Liver (tissue), 9 donors: ENCODE results near the gene HOXD4. TPM values are rescaled to one million over a fixed set of nuclear protein-coding genes. Genes with fewer than 3 reads are reported as not detected.

ENCODE experiments used
- DNase-seq: peaks from one replicate; pipeline ENCODE4 v3.0.0-alpha.2; 2017; ENCODE audit warnings: low spot score
- H3K27ac ChIP-seq, 2 donors: one replicate each; pipeline ENCODE4 v1.7.0; 2013; ENCODE audit warnings: inconsistent platforms in 2 of 2, low read length in 2 of 2, control low read depth in 1 of 2, low read depth in 1 of 2, mild to moderate bottlenecking in 1 of 2
- H3K27me3 ChIP-seq, 4 donors: one replicate each; pipeline versions ENCODE4 v1.6.1 to v1.7.0; 2013; ENCODE audit warnings: low read length in 3 of 4, inconsistent platforms in 1 of 4, mild to moderate bottlenecking in 1 of 4, moderate library complexity in 1 of 4; ENCODE audit not compliant: control insufficient read depth in 4 of 4, insufficient read depth in 4 of 4
- H3K36me3 ChIP-seq, 4 donors: one replicate each; pipeline versions ENCODE4 v1.6.1 to v1.7.0; 2013; ENCODE audit warnings: low read length in 3 of 4, mild to moderate bottlenecking in 3 of 4, low read depth in 1 of 4, moderate library complexity in 1 of 4; ENCODE audit not compliant: control insufficient read depth in 4 of 4, insufficient read depth in 3 of 4
- H3K4me1 ChIP-seq, 4 donors: one replicate each; pipeline versions ENCODE4 v1.6.1 to v1.7.0; 2013; ENCODE audit warnings: low read length in 3 of 4, mild to moderate bottlenecking in 3 of 4, moderate library complexity in 1 of 4; ENCODE audit not compliant: control insufficient read depth in 4 of 4, insufficient read depth in 4 of 4
- H3K4me3 ChIP-seq, 3 donors: one replicate each; pipeline versions ENCODE4 v1.6.1 to v1.7.0; 2013; ENCODE audit warnings: low read length in 3 of 3, control low read depth in 1 of 3, low read depth in 1 of 3, mild to moderate bottlenecking in 1 of 3
- H3K9ac ChIP-seq, 2 donors: one replicate each; pipeline ENCODE4 v1.7.0; 2013; ENCODE audit warnings: low read length in 2 of 2, mild to moderate bottlenecking in 2 of 2, moderate library complexity in 2 of 2, control low read depth in 1 of 2, low read depth in 1 of 2
- H3K9me3 ChIP-seq, 4 donors: one replicate each; pipeline versions ENCODE4 v1.6.1 to v1.7.0; 2013; ENCODE audit warnings: low read length in 3 of 4; ENCODE audit not compliant: control insufficient read depth in 4 of 4
- EGR1 ChIP-seq, 2 donors: IDR thresholded peaks; 2 replicates each; pipeline ENCODE4 v1.6.1; 2016 to 2018; ENCODE audit warnings: antibody characterized with exemption in 2 of 2, low read depth in 2 of 2
- HNF4A ChIP-seq, 2 donors: conservative IDR thresholded peaks; 2 replicates each; pipeline ENCODE4 v1.6.1; 2016; ENCODE audit warnings: antibody characterized with exemption in 2 of 2, mild to moderate bottlenecking in 2 of 2
- JUND ChIP-seq, 2 donors: IDR thresholded peaks; 2 replicates each; pipeline ENCODE4 v1.6.1; 2016; ENCODE audit warnings: antibody characterized with exemption in 2 of 2
- NR2F2 ChIP-seq: IDR thresholded peaks from 2 replicates; pipeline ENCODE4 v1.6.1; 2016; ENCODE audit warnings: antibody characterized with exemption
- RAD21 ChIP-seq, 2 donors: IDR thresholded peaks; 2 replicates each; pipeline ENCODE4 v1.6.1; 2016; ENCODE audit warnings: antibody characterized with exemption in 2 of 2, mild to moderate bottlenecking in 2 of 2
- RXRA ChIP-seq, 2 donors: IDR thresholded peaks; 2 replicates each; pipeline ENCODE4 v1.6.1; 2017 to 2018; ENCODE audit warnings: antibody characterized with exemption in 2 of 2, mild to moderate bottlenecking in 1 of 2
- SP1 ChIP-seq: IDR thresholded peaks from 2 replicates; pipeline ENCODE4 v1.6.1; 2018; ENCODE audit warnings: antibody characterized with exemption, mild to moderate bottlenecking
- TAF1 ChIP-seq: conservative IDR thresholded peaks from 2 replicates; pipeline ENCODE4 v1.6.1; 2016; ENCODE audit warnings: antibody characterized with exemption, mild to moderate bottlenecking
- WGBS: extraction: QIAGEN DNeasy Blood & Tissue Kit; methylation state at CpG from one replicate; pipeline ENCODE4 v1.1.7; 2013; 5-methylcytosine and 5-hydroxymethylcytosine counted together
- polyA plus RNA-seq, 2 donors: library from polyadenylated mRNA; stranded (reverse) in 1 of 2; unstranded in 1 of 2; fragments of 200-250 nt in 1 of 2; fragments of >200 nt in 1 of 2; fragmentation: Nextera tagmentation in 1 of 2; extraction: Ambion mirVana in 1 of 2; gene quantifications; one replicate each; pipeline versions ENCODE4 v1.2.1 to v1.2.3, GENCODE V29; 2013 to 2015
- total RNA-seq, 2 donors: library from RNA; depleted of rRNA; stranded (reverse); fragments of >200 nt; gene quantifications; one replicate each; pipeline ENCODE4 v1.2.3, GENCODE V29; 2014
- TF ChIP-seq, protein P1 (sequence below): IDR thresholded peaks from 2 replicates; pipeline ENCODE4 v1.6.1; 2016; ENCODE audit warnings: antibody characterized with exemption
- TF ChIP-seq, protein P2 (sequence below): fragments of 150-350 bp; IDR thresholded peaks from 2 replicates; pipeline ENCODE4 v1.5.1; 2017; ENCODE audit warnings: improper control_type of control experiment, low read depth, low read length; ENCODE audit not compliant: missing input control
- TF ChIP-seq, protein P3 (sequence below): IDR thresholded peaks from 2 replicates; pipeline ENCODE4 v1.6.1; 2016; ENCODE audit warnings: antibody characterized with exemption
- donor health status: healthy.
- donor health status: healthy.
- donor health status: healthy.
- donor health status: healthy.
- donor health status: healthy.

Gene HOXD4
- total and polyA plus RNA-seq, 4 donors = not detected

DNA sequence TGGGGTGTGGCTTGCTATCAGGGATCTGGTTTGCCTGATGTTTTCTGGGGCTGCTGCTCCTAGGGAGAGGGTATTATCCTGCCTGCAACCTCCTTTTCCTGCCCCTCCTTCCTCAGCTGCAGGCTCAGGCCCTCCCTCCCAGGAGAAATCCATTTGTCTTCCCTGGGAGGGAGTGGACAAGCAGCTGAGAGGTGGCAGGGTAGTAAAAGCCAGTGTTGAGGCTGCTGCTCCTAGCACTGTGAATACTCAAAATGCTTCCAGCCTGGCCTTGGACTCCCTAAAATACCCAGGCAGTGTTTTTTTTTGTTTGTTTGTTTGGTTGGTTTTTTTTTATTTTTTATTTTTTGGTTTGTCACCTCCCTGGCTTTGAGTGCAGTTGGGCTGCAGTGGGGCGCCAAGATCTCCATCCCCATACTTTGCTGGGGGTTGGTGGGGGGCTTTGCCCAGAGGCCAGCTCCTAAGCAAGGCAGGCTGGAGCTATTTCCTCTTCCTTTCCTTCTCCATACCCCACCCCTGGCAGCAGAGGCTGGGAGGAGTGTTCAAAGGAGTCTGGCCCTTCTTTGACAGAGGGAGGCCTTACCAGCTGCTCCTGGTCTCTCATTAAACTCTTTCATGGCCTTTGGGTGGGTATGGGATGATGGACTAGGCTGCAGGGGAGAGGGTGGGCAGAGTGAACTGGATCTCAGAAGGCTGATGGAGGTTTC, 19.4 kb downstream of the HOXD4 start:
- Histone ChIP-seq H3K9ac (no peak overlapping the region), H3K36me3 (no peaks in the 10 kb centered on the region), H3K27me3 (peaks cover 6 to 36% (median 17%) of the 10 kb centered on the region in 4 donors), H3K9me3 (peaks cover 0 to 10% (median 0%) of the 10 kb centered on the region in 4 donors), H3K27ac (no peak overlapping the region), H3K4me3 (no peak overlapping the region), H3K4me1 (peaks cover 0 to 9% (median 5%) of the 10 kb centered on the region in 4 donors)
- TF ChIP-seq, protein P1, sequence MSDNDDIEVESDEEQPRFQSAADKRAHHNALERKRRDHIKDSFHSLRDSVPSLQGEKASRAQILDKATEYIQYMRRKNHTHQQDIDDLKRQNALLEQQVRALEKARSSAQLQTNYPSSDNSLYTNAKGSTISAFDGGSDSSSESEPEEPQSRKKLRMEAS = no peak
- TF ChIP-seq RXRA (IDR thresholded peaks at IDR 0.05) = no peak
- TF ChIP-seq, protein P2, sequence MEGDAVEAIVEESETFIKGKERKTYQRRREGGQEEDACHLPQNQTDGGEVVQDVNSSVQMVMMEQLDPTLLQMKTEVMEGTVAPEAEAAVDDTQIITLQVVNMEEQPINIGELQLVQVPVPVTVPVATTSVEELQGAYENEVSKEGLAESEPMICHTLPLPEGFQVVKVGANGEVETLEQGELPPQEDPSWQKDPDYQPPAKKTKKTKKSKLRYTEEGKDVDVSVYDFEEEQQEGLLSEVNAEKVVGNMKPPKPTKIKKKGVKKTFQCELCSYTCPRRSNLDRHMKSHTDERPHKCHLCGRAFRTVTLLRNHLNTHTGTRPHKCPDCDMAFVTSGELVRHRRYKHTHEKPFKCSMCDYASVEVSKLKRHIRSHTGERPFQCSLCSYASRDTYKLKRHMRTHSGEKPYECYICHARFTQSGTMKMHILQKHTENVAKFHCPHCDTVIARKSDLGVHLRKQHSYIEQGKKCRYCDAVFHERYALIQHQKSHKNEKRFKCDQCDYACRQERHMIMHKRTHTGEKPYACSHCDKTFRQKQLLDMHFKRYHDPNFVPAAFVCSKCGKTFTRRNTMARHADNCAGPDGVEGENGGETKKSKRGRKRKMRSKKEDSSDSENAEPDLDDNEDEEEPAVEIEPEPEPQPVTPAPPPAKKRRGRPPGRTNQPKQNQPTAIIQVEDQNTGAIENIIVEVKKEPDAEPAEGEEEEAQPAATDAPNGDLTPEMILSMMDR = no peak
- no peak for TF ChIP-seq EGR1 (IDR thresholded peaks at IDR 0.05; ENCODE audit: low read depth in 2 of 2)
- TF ChIP-seq, protein P3, sequence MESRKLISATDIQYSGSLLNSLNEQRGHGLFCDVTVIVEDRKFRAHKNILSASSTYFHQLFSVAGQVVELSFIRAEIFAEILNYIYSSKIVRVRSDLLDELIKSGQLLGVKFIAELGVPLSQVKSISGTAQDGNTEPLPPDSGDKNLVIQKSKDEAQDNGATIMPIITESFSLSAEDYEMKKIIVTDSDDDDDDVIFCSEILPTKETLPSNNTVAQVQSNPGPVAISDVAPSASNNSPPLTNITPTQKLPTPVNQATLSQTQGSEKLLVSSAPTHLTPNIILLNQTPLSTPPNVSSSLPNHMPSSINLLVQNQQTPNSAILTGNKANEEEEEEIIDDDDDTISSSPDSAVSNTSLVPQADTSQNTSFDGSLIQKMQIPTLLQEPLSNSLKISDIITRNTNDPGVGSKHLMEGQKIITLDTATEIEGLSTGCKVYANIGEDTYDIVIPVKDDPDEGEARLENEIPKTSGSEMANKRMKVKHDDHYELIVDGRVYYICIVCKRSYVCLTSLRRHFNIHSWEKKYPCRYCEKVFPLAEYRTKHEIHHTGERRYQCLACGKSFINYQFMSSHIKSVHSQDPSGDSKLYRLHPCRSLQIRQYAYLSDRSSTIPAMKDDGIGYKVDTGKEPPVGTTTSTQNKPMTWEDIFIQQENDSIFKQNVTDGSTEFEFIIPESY = no peak
- TF ChIP-seq RAD21 (IDR thresholded peaks at IDR 0.05) = no peak
- TF ChIP-seq JUND (IDR thresholded peaks at IDR 0.05) = no peak
- TF ChIP-seq TAF1 = no peak
- TF ChIP-seq SP1 = no peak
- no peak for DNase-seq
- 61% methylated on average over 1 of the region's 1 CpG for WGBS

DNA sequence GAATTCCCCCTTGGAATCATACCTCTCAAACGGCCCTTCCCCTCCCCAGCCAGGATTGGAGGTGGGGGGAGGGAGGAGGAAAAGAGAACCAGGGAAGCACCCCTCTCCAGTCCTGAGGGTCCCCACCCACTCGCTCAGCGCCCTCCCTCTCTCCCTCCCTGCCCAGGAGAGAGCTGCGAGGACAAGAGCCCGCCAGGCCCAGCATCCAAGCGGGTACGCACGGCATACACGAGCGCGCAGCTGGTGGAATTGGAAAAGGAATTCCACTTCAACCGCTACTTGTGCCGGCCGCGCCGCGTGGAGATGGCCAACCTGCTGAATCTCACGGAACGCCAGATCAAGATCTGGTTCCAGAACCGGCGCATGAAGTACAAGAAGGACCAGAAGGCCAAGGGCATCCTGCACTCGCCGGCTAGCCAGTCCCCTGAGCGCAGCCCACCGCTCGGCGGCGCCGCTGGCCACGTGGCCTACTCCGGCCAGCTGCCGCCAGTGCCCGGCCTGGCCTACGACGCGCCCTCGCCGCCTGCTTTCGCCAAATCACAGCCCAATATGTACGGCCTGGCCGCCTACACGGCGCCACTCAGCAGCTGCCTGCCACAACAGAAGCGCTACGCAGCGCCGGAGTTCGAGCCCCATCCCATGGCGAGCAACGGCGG, 20.1 kb downstream of the HOXD4 start:
- Histone ChIP-seq H3K4me1 (peaks cover 0 to 9% (median 5%) of the 10 kb centered on the region in 4 donors), H3K9me3 (peaks cover 0 to 10% (median 0%) of the 10 kb centered on the region in 4 donors), H3K4me3 (no peak overlapping the region), H3K27me3 (peaks cover 6 to 36% (median 16%) of the 10 kb centered on the region in 4 donors), H3K9ac (no peak overlapping the region), H3K36me3 (no peaks in the 10 kb centered on the region), H3K27ac (no peak overlapping the region)
- 19% methylated on average over 51 of the region's 51 CpGs for WGBS
- DNase-seq = no peak
- no peak for TF ChIP-seq HNF4A (conservative IDR thresholded peaks at IDR 0.05)
- TF ChIP-seq TAF1 = no peak
- TF ChIP-seq, protein P1 = no peak
- TF ChIP-seq NR2F2 = no peak
